Myocyte (in vitro differentiated cells): Measurements from ENCODE around the gene HLF. TPM values are rescaled to one million over a fixed set of nuclear protein-coding genes. Genes with fewer than 3 reads are reported as not detected.

Experiments
- DNase-seq: peaks from one replicate; pipeline ENCODE4 v3.0.0-alpha.2; 2012; ENCODE audit warnings: low read depth
- total RNA-seq: library from RNA; depleted of rRNA; stranded (reverse); fragments of >200 nt; gene quantifications from 2 replicates; pipeline ENCODE4 v1.2.3, GENCODE V29; 2014

HLF gene
- total RNA-seq, 1 donor from 2014 or later: 0.37 TPM

DNA sequence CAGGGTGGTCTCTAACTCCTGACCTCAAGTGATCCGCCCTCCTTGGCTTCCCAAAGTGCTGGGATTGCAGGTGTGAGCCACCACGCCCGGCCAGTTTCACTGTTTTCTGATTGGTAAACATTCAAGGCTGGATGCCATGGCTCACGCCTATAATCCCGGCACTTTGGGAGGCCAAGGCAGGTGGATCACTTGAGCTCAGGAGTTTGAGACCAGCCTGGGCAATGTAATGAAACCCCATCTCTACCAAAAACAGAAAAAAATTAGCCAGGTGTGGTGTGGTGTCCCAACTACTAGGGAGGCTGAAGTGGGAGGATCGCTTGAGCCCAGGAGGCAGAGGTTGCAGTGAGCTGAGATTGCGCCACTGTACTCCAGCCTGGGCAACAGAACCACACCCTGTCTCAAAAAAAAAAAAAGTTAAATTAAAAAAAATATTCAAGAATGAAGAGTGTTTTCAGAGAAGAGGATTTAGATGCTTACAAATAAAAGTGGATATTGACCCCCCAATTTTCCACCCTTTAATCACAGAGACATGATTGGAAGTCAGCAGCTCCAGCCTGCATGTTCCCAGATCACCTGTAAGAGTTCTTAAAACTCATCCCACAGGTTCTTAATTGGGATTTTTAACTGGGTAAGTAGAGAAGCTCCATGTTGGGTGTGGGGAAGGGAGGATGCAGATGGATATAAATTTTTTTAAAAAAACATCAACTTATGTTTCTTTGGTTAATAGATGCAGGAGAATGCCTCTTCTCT lies 23.8 kb downstream of the HLF start:
- no peak for DNase-seq

DNA sequence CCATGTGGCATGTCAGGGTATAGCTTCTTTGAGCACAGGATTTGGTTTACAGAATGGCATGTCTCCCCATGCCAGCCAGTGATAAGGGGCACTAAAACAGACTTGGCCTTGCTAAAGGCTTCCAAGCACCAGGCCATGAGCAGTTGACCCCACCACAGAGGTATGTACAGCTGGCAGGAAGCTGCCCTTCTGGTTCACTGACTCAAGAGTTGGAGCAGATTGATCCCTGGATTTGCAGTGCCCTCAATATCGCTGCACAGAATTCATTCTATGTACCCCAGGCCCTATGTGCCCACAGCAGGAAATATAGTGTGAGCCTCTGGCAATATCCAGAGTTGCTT lies 24.3 kb downstream of the HLF start:
- peak; percentile 42 for DNase-seq

DNA sequence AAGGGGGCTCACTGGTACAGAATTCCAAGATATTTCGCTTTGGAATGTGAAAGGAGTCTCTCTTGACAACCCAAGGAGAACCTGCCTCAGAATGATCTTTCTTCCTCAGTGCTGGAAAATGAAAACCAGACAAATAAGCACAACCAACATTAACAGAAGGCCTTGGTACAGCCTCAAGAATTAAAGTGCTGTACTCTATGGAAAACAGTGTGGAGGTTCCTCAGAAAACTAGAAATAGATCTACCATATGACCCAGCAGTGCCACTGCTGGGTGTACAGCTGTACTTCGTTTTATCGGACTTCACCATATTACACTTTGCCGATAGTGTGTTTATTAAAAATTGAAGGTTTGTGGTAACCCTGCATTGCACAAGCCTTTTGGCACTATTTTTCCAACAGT lies 25.2 kb downstream of the HLF start:
- DNase-seq: no peak

DNA sequence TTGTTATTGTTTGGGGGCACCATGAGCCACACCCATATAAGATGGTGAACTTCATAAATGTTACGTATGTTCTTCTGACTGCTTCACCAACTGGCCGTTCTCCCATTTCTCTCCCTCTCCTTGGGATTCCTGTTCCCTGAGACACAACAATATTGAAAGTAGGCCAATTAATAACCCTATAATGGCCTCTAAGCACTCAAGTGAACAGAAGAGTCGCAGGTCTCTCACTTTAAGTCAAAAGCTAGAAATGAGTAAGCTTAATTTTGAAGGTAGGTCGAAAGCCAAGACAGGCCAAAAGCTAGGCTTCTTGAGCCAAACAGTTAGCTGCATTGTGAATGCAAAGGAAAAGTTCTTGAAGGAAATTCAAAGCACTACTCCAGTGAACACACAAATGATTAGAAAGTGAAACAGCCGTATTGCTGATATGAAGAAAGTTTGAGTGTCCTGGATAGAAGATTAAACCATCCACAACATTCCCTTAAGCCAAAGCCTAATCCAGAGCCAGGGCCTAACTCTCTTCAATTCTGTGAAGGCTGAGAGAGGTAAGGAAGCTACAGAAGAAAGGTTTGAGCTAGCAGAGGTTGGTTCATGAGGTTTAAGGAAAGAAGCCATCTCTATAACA lies 25.8 kb downstream of the HLF start:
- no peak for DNase-seq

DNA sequence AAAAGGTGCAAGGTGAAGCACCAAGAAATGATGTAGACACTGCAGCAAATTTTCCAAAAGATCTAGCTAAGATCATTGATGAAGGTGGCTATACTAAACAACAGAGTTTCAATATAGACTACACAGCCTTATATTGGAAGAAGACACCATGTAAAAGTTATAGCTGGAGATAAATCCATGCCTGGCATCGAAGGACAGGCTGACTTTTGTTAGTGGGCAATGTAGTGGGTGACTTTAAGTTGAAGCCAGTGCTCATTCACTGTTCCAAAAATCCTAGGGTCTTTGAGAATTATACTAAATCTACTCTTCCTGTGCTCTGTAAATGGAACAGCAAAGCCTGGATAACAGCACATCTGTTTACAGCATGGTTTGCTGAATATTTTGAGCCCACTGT lies 26.4 kb downstream of the HLF start:
- no peak for DNase-seq

DNA sequence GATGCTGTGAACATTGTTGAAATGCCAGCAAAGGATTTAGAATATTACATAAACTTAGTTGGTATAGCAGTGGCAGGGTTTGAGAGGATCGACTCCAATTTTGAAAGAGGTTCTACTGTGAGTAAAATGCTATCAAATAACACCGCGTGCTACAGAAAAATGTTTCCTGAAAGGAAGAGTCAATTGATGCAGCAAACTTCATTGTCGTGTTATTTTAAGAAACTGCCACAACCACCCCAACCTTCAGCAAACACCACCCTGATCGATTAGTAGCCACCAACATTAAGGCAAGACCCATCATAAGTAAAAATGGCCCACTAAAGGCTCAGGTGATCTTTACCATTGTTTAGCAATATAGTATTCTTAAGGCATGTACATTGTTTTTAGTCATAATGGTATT lies 27.3 kb downstream of the HLF start:
- no peak for DNase-seq

DNA sequence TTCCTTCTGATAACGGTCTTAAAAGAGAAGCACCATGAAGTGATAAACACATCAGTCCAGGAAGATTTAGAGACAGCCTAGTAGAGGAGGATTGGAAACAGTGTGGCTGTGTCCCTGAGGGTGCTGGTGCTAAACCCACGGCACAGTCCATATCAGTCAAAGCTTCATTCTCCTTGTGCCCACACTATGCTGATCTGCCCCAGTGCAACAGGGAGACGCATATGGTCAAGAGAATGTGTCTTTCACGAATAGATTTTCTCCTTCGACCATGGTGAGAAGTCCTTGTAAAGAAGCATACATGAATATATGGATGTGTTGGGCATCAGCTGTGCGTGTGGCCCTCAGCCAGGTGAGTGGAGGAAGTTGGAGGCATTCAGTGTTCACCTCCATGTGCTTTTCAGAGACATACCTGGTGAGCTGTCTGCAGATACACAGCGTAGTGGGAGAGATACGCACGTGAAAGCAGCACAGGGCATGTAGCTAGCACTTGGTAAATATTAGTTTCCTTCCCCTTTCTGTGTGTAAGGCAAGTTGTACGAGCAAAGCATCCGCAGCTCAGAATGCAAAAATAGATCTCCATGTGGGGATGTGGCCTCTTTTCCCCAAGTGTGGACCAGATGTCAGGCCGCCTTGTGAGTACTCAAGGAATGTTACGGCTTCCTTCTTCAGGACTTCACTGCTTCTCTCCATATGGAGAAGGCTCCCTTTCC lies 29.4 kb downstream of the HLF start:
- no peak for DNase-seq

DNA sequence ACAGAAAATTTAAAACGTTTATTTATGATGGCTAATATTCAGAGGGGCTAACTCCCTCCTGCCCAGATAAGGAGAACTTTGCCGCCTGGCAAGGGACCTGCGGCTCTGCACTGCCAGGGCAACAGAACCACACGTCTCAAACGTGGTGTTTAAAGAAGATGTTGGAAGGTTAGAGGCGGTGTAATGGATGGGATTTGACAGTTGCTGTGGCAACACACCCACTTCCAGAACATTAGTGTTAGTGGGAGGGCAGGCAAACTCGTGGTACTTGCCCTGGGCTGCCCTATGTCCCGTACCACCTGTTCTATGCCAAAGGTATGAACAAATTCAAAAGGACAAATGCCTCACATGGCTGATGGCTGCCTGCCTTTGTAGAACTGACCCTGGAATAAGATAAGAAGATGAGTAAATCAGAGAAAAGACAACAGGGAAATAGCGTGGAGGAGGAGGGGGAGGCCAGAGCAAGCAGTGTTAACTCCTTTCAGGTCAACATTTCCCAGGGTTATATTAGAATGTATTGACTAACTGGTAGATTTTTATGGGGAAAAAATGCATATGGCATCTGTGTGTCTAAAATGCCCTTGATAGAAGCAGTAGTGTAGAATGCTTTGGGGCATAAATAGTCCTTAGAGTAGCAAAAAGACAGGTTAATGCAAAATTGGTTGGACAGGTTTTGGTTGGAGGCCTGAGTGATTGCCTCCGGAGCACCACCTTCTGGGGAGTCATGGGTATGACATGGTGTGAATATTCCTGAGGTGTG lies 30.8 kb downstream of the HLF start:
- DNase-seq: peak; percentile 63

DNA sequence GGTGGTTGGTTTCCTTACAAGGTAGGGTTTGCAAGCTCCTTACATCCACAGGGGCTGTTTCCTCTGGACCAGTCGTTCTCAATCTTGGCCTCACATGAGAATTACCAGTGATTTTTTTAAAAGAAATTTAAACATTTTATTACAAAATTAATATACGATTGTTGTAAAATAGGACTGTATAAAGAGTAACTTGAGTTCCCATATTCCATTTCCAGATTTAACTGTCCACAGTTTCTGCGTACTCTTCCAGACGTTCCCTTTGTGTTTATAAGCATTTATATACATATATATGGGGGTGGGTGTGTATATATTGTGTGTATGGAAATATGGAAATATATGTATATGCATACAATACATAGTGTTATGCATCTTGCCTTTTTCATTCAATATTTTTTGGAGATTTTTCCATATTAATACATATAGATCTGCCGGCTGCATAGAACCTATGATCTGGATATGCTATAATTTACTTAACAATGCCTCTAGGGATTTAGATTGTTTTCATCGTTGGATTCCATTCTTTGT lies 31.5 kb downstream of the HLF start:
- no peak for DNase-seq

DNA sequence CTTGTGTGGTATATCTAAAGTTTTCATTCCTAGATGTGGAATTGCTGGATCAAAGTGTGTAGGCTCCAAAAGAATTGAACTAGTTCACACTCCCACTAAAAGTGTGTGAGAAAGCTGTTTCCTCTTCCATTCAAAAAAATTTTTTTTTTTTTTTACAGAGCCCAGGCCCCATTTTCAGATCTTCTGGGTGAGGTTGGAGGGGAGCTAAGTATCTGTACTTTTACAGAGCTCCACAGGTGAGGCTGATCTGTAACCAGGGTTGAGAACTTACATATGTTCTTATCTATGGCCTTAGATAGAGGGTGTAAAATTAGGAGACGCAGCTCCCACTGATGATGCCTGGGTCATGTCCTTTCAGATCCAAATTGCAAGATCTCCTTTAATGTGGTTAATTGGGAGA lies 31.9 kb downstream of the HLF start:
- no peak for DNase-seq

DNA sequence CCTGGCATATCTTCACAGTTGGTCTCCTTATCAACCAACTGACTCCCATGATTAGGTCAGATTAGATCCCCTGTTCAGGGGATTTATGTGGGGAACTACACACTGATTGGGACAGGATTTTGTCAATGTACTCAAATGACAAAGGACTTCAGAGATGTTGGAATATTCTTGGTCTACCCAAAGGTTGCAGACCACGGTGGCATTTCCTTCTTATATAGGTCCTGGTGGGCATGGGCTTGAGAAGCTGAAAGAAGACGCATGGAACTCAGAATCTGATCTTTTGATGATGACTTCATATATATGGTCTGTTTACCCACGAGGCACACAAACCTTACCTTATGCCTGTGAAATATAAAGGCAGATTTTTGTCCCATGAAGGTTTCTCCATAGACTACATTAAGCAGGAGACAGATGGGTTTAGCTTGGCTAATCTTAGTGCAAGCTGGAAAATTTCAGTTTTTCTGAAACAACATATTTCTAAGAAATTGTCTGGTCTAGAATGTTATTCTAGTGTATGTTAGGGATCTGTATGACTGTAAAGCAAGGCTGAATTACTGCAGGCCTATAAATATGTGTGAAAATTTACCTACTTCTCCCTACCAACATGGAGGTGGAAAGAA lies 33.5 kb downstream of the HLF start:
- DNase-seq: no peak

DNA sequence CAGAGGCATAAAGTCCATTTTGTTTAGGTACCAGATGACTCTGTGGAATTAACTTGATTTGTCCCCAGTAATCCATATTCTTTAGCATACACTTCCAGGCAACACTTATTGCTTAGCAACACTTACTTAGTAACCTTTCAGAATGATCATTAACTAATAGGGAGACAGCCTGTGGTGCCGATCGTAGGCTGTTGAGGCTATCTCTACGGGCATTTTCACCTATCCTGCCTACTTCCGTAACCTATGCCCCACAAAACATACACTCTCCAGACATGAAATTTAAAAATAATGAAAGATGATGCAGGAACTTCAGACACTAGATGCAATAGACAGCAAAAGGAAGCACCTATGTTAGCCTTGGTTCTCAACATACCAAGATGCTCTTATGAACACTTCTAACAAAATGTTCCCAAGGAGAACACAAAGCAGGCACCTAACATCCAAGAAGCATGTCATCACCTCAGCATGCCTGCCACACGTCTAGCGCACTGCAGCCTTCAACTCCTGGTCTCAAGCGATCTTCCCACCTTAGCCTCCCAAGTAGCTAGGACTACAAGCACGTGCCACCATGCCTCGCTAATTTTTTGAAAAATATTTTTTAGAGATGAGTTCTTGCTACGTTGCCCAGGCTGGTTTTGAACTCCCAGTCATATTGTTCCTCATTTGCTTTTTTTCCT lies 34.5 kb downstream of the HLF start:
- no peak for DNase-seq

DNA sequence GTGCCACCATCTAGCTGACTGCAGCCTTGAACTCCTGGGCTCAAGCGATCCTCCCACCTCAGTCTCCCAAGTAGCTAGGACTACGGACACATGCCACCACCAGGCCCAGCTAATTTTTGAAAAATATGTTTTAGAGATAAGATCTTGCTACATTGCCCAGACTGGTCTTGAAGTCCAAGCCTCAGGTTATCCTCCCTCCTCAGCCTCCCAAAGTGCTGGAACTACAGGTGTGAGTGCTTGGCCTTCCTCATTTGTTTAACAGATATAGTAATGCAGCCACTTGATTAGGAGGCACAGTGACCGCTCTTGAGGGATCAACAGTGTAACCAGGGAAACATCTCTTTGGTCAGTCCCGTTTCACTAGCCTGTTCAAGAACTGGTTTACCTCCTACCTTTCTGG lies 35.1 kb downstream of the HLF start:
- DNase-seq: no peak

DNA sequence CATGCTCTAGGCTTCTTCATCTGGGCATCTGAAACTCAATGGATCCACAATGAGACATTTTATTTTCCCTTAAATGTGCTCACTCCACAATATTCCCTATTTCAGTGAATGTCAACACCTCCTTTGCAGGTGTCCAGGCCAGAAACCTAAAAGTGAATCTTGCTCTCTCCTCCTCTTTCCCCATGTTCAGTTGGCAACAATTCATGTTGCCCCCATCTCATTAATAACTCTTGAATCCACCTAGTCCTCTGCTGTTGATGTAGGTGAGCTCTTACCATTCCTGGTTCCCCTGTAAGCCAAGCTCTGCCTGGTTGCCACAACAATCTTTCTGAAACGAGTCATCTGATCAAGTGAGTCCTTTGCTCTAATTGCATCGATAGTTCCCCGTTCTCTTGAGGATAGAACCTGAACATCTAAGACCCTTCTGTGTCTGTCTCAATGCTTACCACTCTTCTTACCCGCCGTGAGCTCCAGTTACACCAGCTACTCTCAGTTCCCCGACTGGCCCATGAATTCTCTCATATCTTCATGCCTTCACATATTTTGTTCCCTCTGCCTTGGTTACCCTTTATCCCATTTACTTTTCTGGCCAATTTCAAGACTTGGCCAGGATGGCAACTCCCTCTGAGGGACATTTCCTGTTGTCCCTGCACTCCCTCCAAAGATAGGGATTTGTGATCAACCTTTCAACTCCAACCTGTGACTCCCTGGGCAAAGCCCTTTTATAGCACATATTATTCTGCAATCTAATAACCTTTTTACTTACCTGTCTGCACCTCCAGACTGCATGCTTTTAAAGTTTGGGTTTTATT lies 35.9 kb downstream of the HLF start:
- no peak for DNase-seq

DNA sequence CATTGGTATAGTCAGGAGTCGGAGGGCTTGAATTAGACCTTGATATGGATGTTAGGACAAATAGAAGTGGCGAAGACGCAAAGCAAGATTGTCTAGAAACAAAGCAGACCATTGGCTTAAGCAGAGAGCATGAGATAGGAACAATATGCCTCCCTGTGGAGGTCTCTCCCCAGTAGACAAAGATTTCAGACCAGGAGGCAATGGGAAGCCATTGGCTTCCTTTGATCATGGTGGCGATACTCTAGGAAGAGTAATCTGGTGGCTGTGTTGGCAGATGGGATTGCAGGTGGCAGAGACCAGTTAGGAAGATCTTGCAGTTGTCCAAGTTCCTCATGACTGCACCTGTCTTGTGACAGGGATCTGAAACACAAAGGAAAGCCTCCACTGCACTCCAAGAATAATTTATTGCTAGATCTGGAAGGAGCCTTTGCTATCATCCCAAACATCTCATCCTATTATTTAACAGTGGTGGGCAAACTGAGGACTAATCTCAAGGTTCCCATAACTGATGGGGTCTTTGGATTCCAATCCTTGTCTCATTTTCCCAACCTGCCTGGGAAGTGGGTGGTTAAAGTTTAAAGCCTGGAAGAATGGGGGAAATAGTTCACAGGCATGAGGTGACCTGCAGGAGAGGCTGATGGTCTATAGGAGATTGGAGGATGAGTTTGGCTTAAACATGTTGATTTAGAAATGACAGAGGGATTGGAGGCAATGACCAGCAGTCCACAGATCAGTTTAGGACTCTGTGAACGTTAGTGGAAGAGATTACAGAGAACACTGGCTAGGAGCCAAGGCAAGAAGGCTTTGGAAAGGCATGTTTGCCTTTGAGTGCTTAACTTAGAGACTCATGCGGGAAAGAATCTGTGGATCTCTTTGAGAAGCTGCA lies 37.0 kb downstream of the HLF start:
- peak; percentile 16 for DNase-seq

DNA sequence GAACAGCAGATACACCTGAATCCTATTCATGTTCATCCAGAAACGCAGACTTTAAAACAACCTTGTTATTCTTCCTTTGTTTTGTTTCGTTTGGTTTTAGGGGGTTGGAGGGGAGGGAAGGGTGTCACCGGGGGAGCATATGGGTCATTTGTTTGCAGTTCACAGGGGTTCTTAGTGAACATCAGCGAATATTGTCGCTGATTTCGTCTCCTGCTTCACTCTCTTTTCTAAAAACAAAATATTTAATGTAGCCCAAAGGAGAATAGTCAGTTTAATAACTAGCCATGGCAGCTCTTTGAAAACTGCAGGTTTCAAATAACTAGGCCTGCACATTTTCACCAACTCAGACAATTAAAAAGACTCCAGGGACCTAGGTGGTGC lies 37.6 kb downstream of the HLF start:
- DNase-seq: no peak

DNA sequence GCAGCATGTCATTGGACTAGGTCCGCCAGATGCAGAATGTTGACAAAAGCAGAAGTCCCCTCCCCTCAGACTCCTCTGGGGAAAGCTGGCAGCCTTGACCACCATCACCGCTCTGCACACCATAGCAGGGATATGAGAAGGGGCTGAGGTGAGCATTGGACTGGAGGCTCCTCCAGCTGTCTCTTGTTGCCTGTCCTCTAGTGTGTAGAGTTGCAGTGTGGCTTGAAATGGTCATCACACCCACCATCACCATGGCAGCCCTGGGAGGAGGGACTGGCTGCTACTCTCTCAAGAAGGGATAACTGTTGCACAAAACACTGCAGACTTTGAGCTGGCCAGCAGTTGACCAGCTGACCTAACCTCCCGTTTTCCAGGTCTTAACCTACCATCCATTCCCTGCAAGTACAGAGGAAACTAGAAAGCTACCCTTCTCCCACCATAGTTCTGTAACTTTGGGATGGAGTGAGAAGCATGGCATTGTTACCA lies 38.3 kb downstream of the HLF start:
- DNase-seq: no peak

DNA sequence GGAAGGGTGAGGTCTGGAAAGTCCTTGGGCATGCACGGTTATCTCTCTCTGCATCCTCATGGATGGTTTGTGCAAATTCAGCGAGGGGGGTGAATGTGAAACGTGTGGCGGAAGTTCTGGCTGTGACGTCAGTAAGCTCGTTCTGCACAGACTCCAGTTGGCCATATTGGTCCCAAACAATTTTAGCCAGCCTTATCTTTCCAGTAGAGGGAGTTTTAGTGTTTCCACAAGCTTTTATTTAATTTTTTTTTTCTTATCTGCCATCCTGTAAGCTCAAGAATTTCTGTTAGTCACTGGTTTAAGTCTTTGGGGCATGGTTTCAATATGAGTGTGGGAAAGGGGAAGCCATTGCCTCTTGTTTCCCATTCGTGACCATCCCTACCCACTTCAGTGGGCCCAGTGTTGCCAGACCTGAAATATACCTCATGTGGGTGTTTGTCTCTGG lies 39.0 kb downstream of the HLF start:
- DNase-seq: no peak
